Choroid plexus epithelial cell (primary cell): ENCODE results near the gene OSBPL8.
A peak's percentile ranks its signal among the peaks of the same experiment; 100 is the strongest.

Source experiments
- DNase-seq: peaks from one replicate; pipeline ENCODE4 v3.0.0-alpha.2; 2010; ENCODE audit warnings: low read depth
- H3K4me3 ChIP-seq: 2 replicates; pipeline ENCODE4 v1.5.1; 2011; ENCODE audit warnings: low read depth, mild to moderate bottlenecking, control low read depth, low read length, moderate library complexity
- CTCF ChIP-seq: conservative IDR thresholded peaks from 2 replicates; pipeline ENCODE4 v1.5.1; 2011; ENCODE audit warnings: low read depth, mild to moderate bottlenecking, control low read depth, inconsistent platforms, low read length, moderate library complexity

Gene OSBPL8

DNA sequence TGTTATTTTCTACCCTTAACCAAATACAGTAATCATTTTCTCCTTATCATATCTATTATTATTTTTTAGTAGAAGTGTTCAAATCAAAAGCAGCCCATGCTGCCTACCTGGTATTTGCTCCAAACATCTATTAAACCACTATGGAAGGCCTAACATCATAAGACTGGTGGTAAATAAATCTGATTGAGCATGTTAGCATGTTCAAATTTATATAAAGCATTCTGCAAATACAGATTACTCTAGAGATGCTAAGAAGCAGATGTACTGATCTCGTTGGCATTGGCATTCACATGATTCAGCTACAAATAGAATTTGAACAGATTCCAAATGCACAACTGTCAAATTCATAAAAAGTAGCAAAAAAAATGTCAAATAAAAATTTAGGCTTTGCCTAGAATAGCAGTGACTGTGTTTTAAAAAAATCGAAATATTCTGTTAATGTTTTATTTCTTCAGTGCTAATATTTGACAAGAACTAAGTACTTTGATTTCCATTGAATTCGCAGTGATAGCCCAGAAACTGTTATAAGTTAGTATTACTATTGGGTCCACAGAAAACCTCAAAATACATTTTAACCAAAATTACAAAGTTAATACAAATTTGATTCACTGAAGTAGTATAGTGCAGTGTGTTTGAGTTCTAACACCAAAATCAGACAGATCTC is 9.4 kb upstream of the OSBPL8 start:
- no peak for DNase-seq
- TF ChIP-seq CTCF = no peak
- H3K4me3 ChIP-seq = no peak overlapping the region

DNA sequence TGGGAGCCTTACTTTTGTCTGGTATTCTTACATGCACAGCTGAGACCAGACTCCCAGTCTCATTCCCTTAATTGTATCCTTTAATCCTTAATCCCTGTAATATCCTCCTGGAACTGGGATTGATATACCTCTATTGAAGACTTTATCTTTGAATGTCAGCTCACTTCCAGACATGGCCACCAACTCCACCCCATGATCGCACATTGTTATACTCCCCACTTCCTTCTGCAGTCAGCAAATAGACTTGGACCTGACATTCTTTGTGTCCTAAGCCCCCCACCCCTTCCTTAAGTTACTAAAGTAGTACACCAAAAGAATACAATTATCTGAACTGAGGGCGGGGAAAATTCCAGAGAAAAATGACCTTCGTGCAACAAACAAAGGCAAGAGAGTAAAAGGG is 8.6 kb upstream of the OSBPL8 start:
- TF ChIP-seq CTCF = no peak
- DNase-seq = no peak
- no peak overlapping the region for H3K4me3 ChIP-seq

- DNase-seq = no peak
- TF ChIP-seq CTCF = no peak
Measured at GRCh38 chr12:76563061-76563460, 3.5 kb upstream of the OSBPL8 start.

GRCh38 chr12:76562130-76562529 is 2.6 kb upstream of the OSBPL8 start:
- no peak for TF ChIP-seq CTCF
- no peak overlapping the region for H3K4me3 ChIP-seq
- no peak for DNase-seq

More at GRCh38 chr12:76563061-76563460, 3.5 kb upstream of the OSBPL8 start:
- H3K4me3 ChIP-seq = no peak overlapping the region

DNA sequence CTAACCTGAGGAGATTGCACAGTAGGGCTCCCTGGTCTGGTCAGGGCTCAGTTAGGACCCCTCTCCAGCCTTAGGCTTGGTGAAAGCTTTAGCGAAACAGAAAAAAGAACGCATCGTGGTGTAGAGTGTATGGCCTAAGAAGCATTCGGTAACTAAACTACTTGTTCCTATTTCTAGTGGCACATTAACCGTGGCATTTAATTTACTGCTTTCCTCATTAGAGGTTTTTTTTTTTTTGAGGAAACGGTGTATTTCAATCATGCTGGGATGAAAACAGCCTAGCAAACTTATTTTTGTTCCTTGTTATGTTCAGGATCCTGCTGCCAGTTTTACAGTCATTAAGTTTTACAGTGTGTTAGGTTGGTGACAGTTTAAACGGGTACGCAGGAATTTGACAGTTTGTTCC is 518 bp upstream of the OSBPL8 start:
- H3K4me3 ChIP-seq = peak overlapping the region; percentile 95
- TF ChIP-seq CTCF = no peak
- DNase-seq = no peak

DNA sequence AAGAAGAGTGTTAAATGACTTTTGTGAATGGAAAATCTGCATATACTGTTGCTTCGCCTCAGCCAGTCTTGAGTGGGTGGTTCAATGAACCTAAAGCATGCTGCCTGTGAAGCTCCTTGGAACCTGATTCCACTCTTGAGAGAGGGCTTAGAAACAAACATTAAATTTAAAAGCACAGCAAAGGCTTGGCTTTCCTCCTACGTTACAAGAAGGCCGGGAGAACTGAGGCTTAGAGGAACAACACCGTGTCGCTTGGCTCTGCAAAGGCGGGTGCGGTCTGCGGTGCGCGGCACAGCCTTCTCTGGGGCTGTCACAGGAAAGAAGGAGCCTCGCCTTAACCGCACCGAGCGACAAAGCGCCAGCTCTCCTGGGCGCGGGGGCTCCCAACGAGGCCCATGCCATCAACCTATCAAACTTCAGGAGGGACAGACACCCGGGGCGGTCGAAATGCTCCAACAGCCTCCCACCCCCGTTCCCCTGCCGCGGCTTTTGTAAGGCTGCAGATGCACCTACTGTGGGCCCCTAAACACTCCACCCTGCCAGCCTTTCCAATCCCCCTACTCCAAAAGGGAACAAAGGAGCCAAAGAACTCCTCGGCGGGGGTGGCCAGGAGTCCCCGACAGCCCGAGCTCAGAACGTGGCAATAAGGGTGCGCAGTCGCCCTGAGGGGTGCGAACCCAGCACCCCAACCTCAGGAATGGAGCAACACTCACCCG is 729 bp downstream of the OSBPL8 start:
- TF ChIP-seq CTCF = no peak
- H3K4me3 ChIP-seq = peak overlapping the region; percentile 95
- peak; percentile 58 for DNase-seq

DNA sequence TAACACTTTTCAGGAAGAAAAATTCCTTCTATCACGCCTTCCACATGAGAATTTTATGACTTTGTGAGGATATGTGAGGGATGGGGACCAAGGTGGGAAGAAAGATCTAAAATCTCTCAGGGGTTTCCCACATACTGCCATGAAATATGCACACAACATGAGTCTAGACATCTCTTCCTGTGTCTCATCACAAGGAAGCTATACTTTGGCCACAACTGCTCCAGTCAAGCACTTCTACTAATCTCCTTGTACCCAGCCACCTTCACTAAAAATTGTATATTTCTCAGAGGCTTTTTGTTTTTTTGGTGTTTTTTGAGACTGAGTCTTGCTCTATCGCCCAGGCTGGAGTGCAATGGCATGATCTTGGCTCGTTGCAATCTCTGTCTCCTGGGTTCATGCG is 3.2 kb downstream of the OSBPL8 start:
- peak; percentile 14 for DNase-seq
- TF ChIP-seq CTCF = no peak
- H3K4me3 ChIP-seq = no peak overlapping the region
